GM12878 (cell line): ENCODE measurements around the gene RPA3. TPM values are rescaled to one million over a fixed set of nuclear protein-coding genes. Genes with fewer than 3 reads are reported as not detected.

Source experiments
- BRCA1 ChIP-seq: IDR thresholded peaks from 2 replicates; pipeline ENCODE4 v1.6.1; 2011; ENCODE audit warnings: low read depth, low read length, improper control_type of control experiment
- CBFB ChIP-seq: IDR thresholded peaks from 2 replicates; pipeline ENCODE4 v1.6.1; 2016; ENCODE audit warnings: antibody characterized with exemption, low read depth
- CREM ChIP-seq: IDR thresholded peaks from 2 replicates; pipeline ENCODE4 v1.6.1; 2014; ENCODE audit warnings: antibody characterized with exemption, low read depth
- DPF2 ChIP-seq: fragments of 450-650 bp; IDR thresholded peaks from 2 replicates; pipeline ENCODE4 v1.6.1; 2017; ENCODE audit warnings: mild to moderate bottlenecking
- EP300 ChIP-seq, 2 experiments: fragments of 150-350 bp in 1 of 2; IDR thresholded peaks; 2 replicates each; pipeline ENCODE4 v1.6.1; 2011 to 2012; ENCODE audit warnings: low read depth in 2 of 2, low read length in 2 of 2, borderline replicate concordance in 1 of 2, improper control_type of control experiment in 1 of 2, inconsistent platforms in 1 of 2; ENCODE audit not compliant: control insufficient read depth in 1 of 2
- ETV6 ChIP-seq, 2 experiments: fragments of 450-650 bp in 1 of 2; IDR thresholded peaks in 1 of 2; conservative IDR thresholded peaks in 1 of 2; 2 replicates each; pipeline ENCODE4 v1.6.1; 2014; ENCODE audit warnings: antibody characterized with exemption in 1 of 2, borderline replicate concordance in 1 of 2, low read depth in 1 of 2, mild to moderate bottlenecking in 1 of 2, moderate library complexity in 1 of 2
- FOXK2 ChIP-seq: fragments of 450-650 bp; IDR thresholded peaks from 2 replicates; pipeline ENCODE4 v1.6.1; 2017; ENCODE audit warnings: mild to moderate bottlenecking, moderate library complexity
- FOXM1 ChIP-seq: IDR thresholded peaks from 2 replicates; pipeline ENCODE4 v1.6.1; 2012; ENCODE audit warnings: low read depth, mild to moderate bottlenecking, inconsistent platforms, low read length, moderate library complexity
- GABPA ChIP-seq: IDR thresholded peaks from 2 replicates; pipeline ENCODE4 v1.6.1; 2014; ENCODE audit warnings: antibody characterized with exemption, low read depth, mild to moderate bottlenecking, inconsistent platforms
- GATAD2B ChIP-seq: fragments of 450-650 bp; conservative IDR thresholded peaks from 2 replicates; pipeline ENCODE4 v1.6.1; 2017; ENCODE audit warnings: low read depth, mild to moderate bottlenecking, moderate library complexity
- HDGF ChIP-seq: fragments of 450-650 bp; IDR thresholded peaks from 2 replicates; pipeline ENCODE4 v1.6.1; 2016; ENCODE audit warnings: antibody characterized with exemption
- IRF4 ChIP-seq: IDR thresholded peaks from 2 replicates; pipeline ENCODE4 v1.6.1; 2011; ENCODE audit warnings: low read depth, low read length
- JUND ChIP-seq: IDR thresholded peaks from 2 replicates; pipeline ENCODE4 v1.6.1; 2012; ENCODE audit warnings: low read depth, mild to moderate bottlenecking, low read length, improper control_type of control experiment, moderate library complexity
- MTA2 ChIP-seq: fragments of 450-650 bp; IDR thresholded peaks from 2 replicates; pipeline ENCODE4 v1.6.1; 2016; ENCODE audit warnings: low read depth, mild to moderate bottlenecking, moderate library complexity
- MTA3 ChIP-seq: IDR thresholded peaks from 2 replicates; pipeline ENCODE4 v1.6.1; 2012; ENCODE audit warnings: low read length, inconsistent platforms, borderline replicate concordance
- NBN ChIP-seq: fragments of 450-650 bp; IDR thresholded peaks from 2 replicates; pipeline ENCODE4 v1.6.1; 2016
- NR2F1 ChIP-seq: fragments of 450-650 bp; conservative IDR thresholded peaks from 2 replicates; pipeline ENCODE4 v1.6.1; 2017; ENCODE audit warnings: mild to moderate bottlenecking
- PAX5 ChIP-seq: IDR thresholded peaks from 2 replicates; pipeline ENCODE4 v1.6.1; 2011; ENCODE audit warnings: low read depth, low read length, borderline replicate concordance
- POU2F2 ChIP-seq: IDR thresholded peaks from 3 replicates; pipeline ENCODE4 v1.6.1; 2011; ENCODE audit warnings: low read depth, mild to moderate bottlenecking, low read length, borderline replicate concordance
- SMAD1 ChIP-seq: fragments of 450-650 bp; IDR thresholded peaks from 2 replicates; pipeline ENCODE4 v1.6.1; 2018; ENCODE audit warnings: mild to moderate bottlenecking, low read depth; ENCODE audit not compliant: partially characterized antibody
- STAT3 ChIP-seq: IDR thresholded peaks from 2 replicates; pipeline ENCODE4 v1.6.1; 2011; ENCODE audit warnings: low read depth, low read length, improper control_type of control experiment
- TCF7 ChIP-seq: IDR thresholded peaks from 2 replicates; pipeline ENCODE4 v1.6.1; 2014; ENCODE audit warnings: antibody characterized with exemption, borderline replicate concordance
- ZNF217 ChIP-seq: fragments of 450-650 bp; IDR thresholded peaks from 2 replicates; pipeline ENCODE4 v1.6.1; 2017; ENCODE audit warnings: antibody characterized with exemption, mild to moderate bottlenecking
- ZNF274 ChIP-seq: IDR thresholded peaks from one replicate; pipeline ENCODE4 v1.8.0; 2011; ENCODE audit not compliant: insufficient read length, insufficient read depth
- polyA plus RNA-seq, 11 experiments: library from polyadenylated mRNA; depleted of rRNA in 4 of 11; unstranded in 6 of 11; stranded (reverse) in 5 of 11; fragments of >200 nt; fragmentation: Nextera tagmentation in 4 of 11; fragmentation: Illumina TruSeq in 1 of 11; extraction: Ambion mirVana in 4 of 11; extraction: Trizol in 1 of 11; gene quantifications; 1 replicate in 1 of 11; 2 replicates in 10 of 11; pipeline versions ENCODE4 v1.2.1 to v1.2.3, GENCODE V29; 2011 to 2016; ENCODE audit warnings: inconsistent platforms in 2 of 11, missing spikeins in 2 of 11, low read depth in 1 of 11
- total RNA-seq, 4 experiments: library from RNA; depleted of rRNA in 3 of 4; stranded (reverse); fragments of >200 nt in 3 of 4; fragmentation: Illumina TruSeq in 1 of 4; extraction: Trizol in 1 of 4; gene quantifications; 2 replicates each; pipeline versions ENCODE4 v1.2.1 to v1.2.3, GENCODE V29; 2013 to 2021
- TF ChIP-seq, protein P1 (sequence below): fragments of 450-650 bp; IDR thresholded peaks from 2 replicates; pipeline ENCODE4 v1.6.1; 2017; ENCODE audit warnings: borderline replicate concordance
- TF ChIP-seq, protein P2 (sequence below): fragments of 450-650 bp; IDR thresholded peaks from 2 replicates; pipeline ENCODE4 v1.6.1; 2016; ENCODE audit warnings: mild to moderate bottlenecking
- TF ChIP-seq, protein P3 (sequence below): fragments of 450-650 bp; IDR thresholded peaks from 2 replicates; pipeline ENCODE4 v1.6.1; 2016; ENCODE audit warnings: mild to moderate bottlenecking, moderate library complexity, borderline replicate concordance

The RPA3 gene
- total and polyA plus RNA-seq, 10 of the 15 experiments (the other 5 are each of a cell fraction or from before 2014, with no cell fraction given): 60.2 to 343 (median 112) TPM

DNA sequence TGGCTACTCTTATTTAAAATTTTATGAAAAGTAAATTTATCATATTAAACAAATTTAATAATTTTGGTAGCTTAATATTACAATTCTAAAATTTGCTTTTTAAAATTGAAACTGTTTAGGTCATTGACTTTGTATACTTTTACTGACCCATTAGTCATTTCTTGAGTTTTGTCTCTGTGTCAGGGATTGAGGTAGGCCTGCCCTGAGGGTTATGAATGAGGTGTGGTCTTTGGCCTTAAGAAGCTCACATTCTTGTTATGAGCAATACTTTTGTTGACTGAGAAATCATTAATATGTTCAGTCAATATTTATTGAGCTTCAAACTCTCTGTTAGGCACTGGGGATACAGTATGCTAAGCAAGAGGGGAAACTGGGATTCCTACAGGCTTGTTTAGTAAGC, 47.0 kb upstream of the RPA3 start (continued):
- TF ChIP-seq ETV6 (conservative IDR thresholded peaks at IDR 0.05 in 1 of 2, IDR thresholded peaks at IDR 0.05 in 1 of 2; ENCODE audit: borderline replicate concordance in 1 of 2, low read depth in 1 of 2) (peak in 1 of 2 experiments; percentile 46; a peak in 1 of 4 replicates), STAT3 (no peak), GATAD2B (no peak), EP300 (IDR thresholded peaks at IDR 0.05; ENCODE audit: borderline replicate concordance in 1 of 2, control insufficient read depth in 1 of 2, low read depth in 2 of 2, low read length in 2 of 2) (peak; percentile 45 to 54; a peak in 2 of 4 replicates), SMAD1 (no peak), FOXK2 (no peak), ZNF217 (peak; percentile 80), MTA3 (no peak), FOXM1 (peak; percentile 92), HDGF (no peak), CBFB (no peak), GABPA (0 out of 2 replicates have a peak, but pooled peaks have one; percentile 61), TCF7 (peak; percentile 27; the same call in 1 of the 2 replicates), PAX5 (peak; percentile 55; the same call in 1 of the 2 replicates), CREM (peak; percentile 87), NR2F1 (peak; percentile 96), DPF2 (peak; percentile 71; the same call in 1 of the 2 replicates), NBN (no peak), ZNF274 (no peak), JUND (peak; percentile 47; the same call in 1 of the 2 replicates), BRCA1 (no peak), POU2F2 (no peak), IRF4 (peak; percentile 95), MTA2 (peak; percentile 50; the same call in 1 of the 2 replicates)
- TF ChIP-seq, protein P1, sequence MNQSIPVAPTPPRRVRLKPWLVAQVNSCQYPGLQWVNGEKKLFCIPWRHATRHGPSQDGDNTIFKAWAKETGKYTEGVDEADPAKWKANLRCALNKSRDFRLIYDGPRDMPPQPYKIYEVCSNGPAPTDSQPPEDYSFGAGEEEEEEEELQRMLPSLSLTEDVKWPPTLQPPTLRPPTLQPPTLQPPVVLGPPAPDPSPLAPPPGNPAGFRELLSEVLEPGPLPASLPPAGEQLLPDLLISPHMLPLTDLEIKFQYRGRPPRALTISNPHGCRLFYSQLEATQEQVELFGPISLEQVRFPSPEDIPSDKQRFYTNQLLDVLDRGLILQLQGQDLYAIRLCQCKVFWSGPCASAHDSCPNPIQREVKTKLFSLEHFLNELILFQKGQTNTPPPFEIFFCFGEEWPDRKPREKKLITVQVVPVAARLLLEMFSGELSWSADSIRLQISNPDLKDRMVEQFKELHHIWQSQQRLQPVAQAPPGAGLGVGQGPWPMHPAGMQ: no peak
- TF ChIP-seq, protein P2, sequence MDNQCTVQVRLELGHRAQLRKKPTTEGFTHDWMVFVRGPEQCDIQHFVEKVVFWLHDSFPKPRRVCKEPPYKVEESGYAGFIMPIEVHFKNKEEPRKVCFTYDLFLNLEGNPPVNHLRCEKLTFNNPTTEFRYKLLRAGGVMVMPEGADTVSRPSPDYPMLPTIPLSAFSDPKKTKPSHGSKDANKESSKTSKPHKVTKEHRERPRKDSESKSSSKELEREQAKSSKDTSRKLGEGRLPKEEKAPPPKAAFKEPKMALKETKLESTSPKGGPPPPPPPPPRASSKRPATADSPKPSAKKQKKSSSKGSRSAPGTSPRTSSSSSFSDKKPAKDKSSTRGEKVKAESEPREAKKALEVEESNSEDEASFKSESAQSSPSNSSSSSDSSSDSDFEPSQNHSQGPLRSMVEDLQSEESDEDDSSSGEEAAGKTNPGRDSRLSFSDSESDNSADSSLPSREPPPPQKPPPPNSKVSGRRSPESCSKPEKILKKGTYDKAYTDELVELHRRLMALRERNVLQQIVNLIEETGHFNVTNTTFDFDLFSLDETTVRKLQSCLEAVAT: no peak
- TF ChIP-seq, protein P3, sequence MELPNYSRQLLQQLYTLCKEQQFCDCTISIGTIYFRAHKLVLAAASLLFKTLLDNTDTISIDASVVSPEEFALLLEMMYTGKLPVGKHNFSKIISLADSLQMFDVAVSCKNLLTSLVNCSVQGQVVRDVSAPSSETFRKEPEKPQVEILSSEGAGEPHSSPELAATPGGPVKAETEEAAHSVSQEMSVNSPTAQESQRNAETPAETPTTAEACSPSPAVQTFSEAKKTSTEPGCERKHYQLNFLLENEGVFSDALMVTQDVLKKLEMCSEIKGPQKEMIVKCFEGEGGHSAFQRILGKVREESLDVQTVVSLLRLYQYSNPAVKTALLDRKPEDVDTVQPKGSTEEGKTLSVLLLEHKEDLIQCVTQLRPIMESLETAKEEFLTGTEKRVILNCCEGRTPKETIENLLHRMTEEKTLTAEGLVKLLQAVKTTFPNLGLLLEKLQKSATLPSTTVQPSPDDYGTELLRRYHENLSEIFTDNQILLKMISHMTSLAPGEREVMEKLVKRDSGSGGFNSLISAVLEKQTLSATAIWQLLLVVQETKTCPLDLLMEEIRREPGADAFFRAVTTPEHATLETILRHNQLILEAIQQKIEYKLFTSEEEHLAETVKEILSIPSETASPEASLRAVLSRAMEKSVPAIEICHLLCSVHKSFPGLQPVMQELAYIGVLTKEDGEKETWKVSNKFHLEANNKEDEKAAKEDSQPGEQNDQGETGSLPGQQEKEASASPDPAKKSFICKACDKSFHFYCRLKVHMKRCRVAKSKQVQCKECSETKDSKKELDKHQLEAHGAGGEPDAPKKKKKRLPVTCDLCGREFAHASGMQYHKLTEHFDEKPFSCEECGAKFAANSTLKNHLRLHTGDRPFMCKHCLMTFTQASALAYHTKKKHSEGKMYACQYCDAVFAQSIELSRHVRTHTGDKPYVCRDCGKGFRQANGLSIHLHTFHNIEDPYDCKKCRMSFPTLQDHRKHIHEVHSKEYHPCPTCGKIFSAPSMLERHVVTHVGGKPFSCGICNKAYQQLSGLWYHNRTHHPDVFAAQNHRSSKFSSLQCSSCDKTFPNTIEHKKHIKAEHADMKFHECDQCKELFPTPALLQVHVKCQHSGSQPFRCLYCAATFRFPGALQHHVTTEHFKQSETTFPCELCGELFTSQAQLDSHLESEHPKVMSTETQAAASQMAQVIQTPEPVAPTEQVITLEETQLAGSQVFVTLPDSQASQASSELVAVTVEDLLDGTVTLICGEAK: no peak
